Measurements from ENCODE around the gene TMEM117.

GRCh38 chr12:44387581-44387980, 551.7 kb downstream of the TMEM117 start:
- TF ChIP-seq POLR2A (IDR thresholded peaks at IDR 0.05; ENCODE audit: low read depth, low read length) (no peak), POLR2AphosphoS5 (IDR thresholded peaks at IDR 0.05; ENCODE audit: low read depth, low read length) (no peak)

Measured in GM12892 (cell line).